NCI-H226 (cell line): ENCODE results near the gene KDM4D.
"Not testable (repeated sequence)": the region's sequence is repeated elsewhere in the genome, so short reads cannot be mapped to it uniquely, and the experiment has no call there.

Experiments
- DNase-seq: peaks from one replicate; pipeline ENCODE4 v3.0.0-alpha.2; 2015

The KDM4D gene

DNA sequence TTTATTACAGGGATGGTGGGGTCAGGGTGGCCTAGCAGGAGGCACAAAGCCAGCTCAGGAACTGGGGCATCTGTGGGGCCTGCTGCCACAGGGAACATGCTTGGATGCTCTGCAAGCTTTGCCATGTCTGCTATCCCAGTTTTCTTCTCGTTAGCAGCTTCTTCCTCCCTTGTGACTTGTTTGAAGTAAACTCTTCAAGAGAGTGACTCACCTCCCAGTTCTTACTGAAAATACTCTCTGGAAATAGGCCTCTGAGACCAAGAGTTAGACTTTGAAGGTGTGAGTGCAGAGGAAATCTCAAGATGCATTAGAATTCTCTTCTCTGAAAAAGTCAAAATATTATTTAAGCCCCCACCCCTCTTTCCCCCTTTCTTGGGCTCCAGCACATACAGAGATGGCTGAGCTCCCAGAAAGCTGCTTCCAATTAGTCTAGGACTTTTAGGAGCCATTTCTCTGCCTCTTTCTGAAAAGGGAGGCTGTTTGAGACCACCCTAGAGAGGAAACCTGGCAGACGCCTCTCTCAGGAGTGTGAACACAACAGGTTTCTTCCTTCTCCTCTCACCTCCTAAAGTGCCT is 15.3 kb upstream of the KDM4D start:
- no peak for DNase-seq

DNA sequence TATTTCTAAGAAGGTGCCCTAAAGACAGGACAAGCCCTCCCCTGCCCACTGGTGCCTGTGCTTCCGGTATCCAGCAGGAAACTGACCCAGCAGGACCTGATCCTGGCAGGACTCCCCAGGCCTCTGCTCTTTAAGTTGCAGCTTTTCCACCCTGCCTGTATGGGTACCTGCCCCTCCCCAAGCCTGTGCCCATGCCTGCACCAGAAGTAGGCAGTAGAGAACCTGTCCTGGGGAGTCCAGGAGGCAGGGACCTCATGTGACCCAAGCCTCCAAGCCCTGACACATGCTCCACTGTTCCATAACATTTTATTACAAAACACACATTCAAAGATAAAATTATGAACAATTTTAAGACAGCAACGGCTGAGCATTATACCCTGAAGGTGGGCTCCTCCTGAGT is 14.3 kb upstream of the KDM4D start:
- no peak for DNase-seq

DNA sequence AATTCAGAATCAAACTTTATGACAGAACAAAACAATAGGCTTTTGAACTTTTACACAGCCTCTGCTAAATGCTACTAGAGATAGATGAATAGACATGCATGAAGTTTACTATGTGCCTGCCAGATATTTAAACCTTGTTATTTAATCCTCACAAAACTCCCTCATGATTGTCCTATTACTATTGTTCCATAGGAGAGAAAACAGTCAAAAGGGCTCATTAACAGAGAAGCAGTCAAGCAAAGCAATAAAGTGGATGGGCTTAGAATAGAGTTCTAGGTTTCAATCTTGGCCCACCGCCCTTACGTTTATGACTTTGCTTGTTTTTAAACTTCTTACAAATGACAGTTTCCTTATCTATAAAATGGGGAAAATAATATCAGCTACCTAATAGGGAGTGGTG is 13.0 kb upstream of the KDM4D start:
- no peak for DNase-seq

DNA sequence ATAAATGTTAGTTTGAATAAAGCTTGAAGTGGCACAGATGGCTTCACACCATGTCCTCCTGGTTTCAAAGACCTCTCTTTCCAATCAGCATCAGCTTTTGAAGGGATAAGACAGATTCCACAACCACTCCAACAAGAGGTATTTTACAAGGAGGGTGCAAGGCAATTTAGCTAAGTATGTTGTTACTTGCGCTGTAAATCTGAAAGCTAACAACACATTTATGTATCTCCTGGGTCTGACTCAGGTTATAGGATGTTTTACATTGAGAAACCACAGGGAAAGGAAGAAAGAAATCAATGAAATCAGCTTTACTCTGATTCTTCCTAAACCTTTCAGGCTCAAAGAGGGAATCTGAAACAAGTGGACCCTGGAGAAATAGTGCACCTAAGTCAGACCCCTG is 12.3 kb upstream of the KDM4D start:
- no peak for DNase-seq

DNA sequence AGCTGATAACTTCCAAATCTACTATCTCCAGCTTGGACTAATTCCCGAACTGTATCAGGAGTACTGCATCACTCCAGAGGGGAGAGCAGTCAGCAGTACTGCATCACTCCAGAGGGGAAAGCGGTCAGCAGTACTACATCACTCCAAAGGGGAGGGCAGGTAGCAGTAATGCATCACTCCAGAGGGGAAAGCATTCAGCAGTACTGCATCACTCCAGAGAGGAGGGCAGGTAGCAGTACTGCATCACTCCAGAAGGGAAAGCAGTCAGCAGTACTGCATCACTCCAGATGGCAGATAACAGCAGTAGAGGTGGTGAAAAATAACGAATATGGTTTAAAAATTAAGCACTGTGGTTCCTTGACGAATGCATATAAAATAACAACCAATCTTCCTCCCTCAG is 8.6 kb upstream of the KDM4D start:
- DNase-seq: no peak

DNA sequence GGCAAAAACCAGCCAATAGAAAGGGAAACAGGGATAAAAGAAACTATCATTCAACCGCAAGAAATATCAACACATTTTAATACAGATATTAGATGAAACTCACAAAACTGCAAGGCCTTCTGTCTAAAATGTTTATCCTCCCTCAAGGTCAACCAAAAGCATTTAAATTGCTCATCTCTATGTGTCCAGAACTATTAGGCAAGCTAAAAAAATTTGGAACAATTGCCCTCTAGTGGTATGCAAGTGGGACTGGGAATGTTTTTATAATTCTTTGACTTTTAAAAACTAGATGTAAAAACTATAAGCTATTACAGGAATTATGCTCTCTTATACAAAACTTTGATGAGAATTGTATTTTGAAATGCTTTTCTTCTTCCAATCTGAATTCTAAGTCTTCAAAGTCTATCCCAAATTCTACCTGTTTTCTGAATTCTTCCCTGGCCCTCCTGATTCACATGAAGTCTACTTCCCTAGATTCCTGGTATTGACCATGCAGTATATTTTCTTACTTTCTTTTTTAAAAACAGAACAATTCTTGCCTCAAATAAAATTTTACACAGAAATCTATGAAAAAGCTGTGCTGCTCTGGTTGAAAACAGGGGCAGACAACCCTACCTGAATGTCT is 5.1 kb upstream of the KDM4D start:
- no peak for DNase-seq

DNA sequence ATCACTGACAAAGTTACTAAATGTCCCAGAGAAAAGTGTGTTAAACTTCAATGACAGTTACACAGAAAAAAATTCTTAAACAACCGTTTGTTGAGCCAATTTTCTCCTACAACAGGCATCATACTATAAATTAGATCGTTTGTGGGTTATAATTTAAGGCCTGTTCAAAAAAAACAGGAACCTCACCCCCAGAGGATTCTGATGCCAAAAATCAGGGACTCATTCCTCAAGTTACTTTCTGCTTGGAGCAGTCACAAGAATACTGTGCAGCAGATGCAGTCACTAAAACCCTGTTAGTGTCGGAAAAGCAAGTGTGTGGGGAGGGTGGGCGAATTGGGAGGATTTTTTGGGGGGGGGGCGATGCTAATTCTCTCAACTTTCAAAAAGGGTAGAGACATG is 810 bp upstream of the KDM4D start:
- DNase-seq: no peak

DNA sequence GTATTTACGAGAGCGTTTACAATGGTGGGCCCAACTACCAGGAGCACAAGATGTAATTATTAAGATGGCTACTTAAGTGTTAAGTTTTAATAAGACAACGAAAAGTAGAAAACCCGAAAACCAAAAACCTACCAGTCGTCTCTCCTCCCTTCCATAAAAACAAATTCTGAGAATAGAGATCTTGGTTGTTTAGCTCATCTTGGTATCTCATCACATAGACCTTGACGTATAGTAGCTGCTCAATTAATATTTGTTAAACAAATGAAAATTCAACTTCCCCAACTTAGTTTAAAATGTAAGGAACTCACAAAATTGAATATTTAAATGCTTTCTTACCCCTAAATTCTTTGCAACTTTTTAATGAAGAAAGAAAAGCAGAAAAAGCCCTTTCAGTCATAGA is 669 bp downstream of the KDM4D start:
- DNase-seq: no peak

DNA sequence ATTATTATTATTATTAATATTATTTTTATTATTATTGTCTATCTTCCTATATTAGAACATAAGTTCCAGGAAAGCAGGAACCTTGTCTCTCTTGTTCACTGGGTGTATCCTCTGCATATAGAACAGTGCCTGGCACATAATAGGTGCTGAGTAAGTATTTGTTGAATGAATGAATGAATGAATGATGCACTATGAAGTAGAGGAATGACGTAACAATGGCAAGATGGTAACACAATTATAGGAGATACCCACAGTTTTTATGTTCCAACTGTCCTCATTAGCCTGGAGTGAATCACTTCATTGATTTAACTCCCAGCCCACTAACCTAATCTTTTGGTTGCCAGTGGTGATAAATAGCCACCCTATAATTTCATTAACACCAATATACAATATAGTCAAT is 2.1 kb downstream of the KDM4D start:
- no peak for DNase-seq

DNA sequence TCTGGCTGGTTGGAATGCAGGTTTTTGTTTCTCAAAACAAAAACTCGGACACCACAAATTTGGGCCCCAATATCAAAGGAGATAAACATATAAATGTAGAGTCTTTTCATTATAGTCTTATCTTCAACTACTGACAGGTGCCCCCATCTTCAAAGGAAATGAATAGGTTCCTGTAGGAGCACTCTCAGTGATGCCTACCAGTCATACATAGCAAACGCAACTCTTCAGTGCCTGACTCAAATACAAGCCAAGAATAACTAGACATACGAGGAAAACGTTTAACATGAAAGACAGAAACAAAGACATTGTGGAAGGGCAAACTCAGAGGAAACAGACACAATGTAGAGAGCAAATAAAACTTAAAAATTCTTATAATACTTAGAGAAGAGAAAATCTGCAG is 13.9 kb downstream of the KDM4D start:
- no peak for DNase-seq

DNA sequence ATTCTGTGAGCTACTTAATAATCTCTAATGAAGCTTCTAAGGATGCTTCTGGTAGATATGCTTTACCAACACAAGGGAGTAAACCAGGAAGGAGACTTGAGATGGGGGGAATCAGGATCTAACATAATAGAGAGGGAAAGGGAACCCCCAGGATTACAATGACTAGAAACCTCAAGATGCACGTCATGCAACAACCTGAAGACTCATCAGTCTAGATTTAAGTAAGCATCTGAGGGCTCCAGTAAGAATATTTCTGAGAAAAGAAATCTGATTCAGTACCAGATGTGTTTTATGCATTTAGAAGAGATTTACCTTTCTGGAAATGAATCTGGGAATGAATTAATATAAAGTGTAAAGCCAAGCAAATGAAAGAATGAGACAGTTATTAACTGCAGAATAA is 15.2 kb downstream of the KDM4D start:
- no peak for DNase-seq

DNA sequence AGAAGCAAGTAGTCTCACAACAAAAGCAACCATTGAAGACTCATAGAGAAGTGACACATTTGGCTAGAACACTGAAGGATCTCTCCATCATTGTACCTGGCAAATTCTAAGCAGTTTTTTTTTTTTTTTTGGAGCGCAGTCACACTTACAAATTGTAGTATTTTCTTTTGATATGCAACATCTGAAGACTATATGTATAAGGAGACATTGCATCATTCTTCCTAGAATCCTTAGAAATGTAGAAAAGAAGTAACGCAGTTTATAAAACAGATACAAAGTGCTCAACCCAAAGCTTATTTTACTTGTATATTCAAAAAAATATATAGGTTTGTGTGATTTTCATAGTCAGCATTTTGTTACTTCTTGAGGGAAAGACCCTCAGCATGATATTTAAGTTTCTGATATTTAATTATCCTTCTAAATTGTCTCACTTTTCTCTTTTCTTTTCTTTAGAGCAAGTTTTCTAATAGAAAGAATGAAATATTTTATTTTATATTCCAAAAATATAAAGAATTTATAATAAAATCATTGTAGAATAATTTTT is 20.0 kb downstream of the KDM4D start:
- no peak for DNase-seq

DNA sequence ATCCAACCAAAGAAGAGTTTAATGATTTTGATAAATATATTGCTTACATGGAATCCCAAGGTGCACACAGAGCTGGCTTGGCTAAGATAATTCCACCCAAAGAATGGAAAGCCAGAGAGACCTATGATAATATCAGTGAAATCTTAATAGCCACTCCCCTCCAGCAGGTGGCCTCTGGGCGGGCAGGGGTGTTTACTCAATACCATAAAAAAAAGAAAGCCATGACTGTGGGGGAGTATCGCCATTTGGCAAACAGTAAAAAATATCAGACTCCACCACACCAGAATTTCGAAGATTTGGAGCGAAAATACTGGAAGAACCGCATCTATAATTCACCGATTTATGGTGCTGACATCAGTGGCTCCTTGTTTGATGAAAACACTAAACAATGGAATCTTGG is 23.9 kb downstream of the KDM4D start:
- DNase-seq: no peak

DNA sequence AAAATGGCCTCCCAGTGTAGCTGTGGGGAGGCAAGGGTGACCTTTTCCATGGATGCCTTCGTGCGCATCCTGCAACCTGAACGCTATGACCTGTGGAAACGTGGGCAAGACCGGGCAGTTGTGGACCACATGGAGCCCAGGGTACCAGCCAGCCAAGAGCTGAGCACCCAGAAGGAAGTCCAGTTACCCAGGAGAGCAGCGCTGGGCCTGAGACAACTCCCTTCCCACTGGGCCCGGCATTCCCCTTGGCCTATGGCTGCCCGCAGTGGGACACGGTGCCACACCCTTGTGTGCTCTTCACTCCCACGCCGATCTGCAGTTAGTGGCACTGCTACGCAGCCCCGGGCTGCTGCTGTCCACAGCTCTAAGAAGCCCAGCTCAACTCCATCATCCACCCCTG is 24.8 kb downstream of the KDM4D start:
- no peak for DNase-seq

DNA sequence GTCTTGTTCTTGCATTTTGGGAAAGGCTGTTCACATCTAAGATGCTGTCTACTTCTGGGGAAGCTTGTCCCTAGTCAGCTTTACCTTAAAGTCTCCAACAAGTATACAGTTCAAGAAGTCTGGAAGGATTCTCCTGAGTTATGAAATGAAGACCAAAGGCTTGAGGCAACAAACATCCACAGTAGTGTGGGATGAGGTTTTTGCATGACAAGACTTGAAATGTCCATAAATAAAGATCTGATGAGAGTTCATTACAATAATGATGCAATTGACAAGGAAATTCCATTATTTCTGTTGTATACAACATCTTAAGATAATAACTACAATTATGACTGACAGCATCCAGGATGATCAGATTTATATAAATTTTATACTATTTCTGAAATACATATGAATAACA is 30.2 kb downstream of the KDM4D start:
- no peak for DNase-seq

DNA sequence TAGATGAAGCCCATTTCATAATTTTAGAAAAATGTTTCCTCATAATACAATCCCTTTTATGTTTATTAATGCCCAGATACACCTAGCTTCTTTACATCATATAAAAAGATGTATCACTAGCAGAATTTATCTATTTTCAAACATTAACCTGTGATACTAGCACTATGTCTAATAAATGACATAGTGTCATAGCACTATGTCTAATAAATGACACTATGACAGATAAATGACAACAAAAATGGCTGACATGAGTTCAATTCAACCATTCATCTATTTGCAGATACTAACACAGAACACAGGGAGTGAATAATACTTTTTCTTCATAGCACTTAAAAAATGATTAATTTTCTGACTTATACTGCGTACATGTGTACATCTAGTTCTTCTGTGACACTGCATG is 32.1 kb downstream of the KDM4D start:
- DNase-seq: no peak

DNA sequence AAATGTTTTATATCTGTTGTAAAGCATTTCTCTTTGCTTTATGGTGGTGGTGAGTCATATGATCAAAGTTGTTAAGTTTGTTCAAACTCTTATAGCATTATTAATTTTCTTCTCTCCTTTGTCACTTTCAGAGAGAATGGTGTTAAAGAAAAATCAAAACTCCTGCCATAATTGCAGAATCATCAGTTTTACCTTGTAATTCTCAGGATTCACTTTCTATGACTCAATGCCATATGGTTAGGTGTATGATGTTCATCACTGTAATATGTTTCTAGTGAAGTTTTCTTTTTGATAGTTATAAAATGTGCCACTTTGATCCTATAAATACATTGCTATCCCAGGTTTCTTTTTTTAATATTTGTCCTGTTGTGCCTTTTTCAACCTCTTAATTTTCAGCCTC is 37.9 kb downstream of the KDM4D start:
- no peak for DNase-seq

DNA sequence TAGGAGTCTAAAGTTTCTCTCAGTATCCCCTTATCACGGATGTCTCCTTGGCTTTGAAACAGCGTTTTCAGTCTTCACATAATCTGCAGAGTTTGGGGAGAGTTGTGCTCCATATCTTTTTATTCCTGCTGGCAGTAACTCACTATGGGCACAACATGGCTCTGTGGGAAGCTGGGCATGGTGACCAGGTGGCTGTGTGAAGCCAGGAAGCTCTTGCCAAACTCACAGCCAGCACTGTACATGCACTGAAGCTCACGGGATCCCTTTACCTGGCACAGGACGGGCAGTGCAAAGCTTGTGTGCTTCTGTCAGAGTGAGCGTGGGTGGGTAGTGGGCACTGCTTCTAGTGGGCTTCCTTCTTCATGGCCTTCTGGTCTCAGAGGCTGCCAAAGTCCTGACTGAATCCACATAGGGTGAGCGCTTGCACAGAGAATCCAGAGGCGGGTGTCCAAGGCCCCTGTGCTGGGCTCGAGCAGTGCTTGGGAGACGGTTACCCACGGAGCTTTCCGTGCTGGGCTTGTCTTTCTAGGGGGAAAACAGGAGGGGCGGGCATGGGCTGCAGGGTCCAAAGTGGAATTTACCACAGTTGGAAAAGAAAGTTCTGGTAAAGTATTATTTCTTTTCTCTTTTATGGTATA is 40.8 kb downstream of the KDM4D start:
- DNase-seq: no peak

DNA sequence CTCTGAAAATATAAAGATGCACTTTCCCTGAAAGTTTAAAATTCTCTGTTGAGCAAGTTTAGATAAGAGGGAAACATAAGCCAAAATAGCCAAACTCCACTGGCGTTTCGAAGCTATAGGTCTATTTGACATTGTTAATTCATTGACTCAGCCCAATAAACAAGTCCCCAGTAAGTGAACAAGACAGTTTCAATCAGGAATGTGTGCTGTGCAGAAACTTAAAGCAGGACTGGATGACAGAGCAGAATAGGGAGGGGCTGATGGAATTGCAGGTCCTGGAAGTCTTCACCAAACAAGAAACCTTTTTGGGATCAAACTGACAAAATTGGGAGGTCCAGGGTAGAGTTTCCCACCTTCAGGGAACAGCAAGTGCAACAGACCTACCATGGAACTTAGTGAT is 42.6 kb downstream of the KDM4D start:
- DNase-seq: no peak

DNA sequence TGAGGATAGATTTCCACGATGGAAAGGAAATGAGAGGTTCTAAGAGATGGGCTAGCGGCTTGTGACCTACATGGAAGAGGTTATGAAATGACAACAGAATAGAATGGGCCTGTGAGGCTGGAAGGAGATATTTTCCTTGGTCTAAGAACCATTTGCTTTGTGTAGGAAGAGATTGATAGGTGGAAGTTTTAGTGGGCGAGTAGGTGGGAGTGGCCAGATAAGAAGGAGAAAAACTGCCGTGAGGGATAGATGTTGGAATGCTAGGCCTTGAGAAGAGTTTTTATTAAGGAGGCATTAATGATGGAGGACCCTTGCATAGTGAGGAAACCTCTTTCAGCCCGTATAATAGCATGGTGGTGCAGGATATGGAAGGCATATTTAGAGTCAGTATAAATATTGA is 48.0 kb downstream of the KDM4D start:
- not testable (repeated sequence) for DNase-seq

DNA sequence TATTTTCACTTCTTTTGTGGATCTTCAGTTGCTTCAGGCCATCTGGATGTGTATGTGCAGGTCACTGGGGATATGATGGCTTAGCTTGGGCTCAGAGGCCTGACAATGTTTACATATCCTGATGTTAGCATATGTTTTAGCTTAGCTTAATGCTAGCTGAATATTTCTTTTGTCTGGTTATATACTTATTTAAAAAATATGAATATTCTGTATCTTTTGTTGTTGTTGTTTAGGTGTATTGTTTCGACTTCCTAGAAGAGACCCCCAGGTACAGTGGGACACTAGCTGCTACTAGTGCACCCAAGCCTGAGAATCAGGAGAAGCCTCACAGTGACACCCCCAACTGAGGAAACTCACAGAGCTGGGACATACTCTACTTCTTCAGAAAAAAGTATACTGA is 51.4 kb downstream of the KDM4D start, which contains the start of gene KDM4E:
Gene KDM4E, plus strand, starts transcription at position 301 of the 400 bp plus-strand sequence. CDS start 300 bp downstream, outside the sequence.
- DNase-seq: no peak

DNA sequence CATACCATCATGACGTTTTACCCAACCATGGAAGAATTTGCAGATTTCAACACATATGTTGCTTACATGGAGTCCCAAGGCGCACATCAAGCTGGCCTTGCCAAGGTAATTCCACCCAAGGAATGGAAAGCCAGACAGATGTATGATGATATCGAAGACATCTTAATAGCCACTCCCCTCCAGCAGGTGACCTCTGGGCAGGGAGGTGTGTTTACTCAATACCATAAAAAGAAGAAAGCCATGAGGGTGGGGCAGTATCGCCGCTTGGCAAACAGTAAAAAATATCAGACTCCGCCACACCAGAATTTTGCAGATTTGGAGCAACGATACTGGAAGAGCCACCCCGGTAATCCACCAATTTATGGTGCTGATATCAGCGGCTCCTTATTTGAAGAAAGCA is 52.1 kb downstream of the KDM4D start:
- not testable (repeated sequence) for DNase-seq

DNA sequence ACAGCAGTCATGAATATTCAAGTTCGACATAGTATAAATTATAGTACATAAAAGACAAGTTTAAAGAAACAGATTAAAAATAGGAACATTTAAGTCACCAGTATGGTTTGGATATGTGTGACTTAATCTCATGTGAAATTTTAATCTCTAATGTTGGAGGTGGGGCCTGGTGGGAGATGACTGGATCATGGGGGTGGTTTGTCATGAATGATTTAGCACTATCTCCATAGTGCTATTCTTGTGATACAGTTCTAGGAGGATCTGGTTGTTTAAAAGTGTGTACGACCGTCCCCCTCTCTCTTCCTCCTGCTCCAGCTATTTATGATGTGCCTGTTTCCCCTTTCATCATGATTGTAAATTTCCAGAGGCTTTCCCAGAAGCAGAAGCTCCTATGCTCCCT is 54.8 kb downstream of the KDM4D start:
- DNase-seq: no peak

DNA sequence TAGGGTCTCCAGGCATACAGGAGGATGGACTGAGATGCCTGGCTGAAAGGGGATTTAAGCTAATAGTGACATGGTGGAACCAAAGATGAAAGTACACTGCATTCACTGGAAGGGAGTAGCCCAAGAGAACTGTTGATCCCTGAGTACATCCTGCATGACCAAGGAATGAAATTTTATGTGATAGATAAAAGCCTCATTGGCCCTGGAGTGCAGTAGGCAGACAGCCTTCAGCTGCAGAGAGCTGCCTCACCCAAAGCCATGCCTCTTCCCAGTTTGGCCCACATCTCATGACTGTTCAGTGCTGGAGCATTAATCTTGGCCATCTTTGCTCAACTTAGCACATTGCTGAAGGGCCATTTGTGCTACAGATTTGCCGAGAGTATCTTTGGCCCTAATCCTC is 59.5 kb downstream of the KDM4D start:
- DNase-seq: no peak

DNA sequence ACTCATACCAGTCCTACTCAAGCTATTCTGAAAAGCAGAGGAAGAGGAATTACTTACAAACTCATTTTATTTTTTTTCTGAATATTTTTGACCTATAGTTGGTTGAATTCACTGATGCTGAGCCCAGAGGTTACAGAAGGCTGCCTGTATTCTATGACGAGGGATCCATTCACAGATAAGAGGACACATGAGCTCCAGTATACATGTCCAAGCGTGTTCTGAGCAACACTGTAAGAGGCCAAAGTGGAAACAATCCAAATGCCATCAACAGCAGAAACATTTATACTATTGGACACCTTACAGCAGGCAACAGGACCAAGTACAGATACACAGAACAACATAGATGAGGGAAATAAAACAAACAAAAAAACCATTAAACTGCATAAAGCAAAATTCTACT is 61.8 kb downstream of the KDM4D start:
- no peak for DNase-seq
